ENCODE results near the gene CCNL1. TPM values are rescaled to one million over a fixed set of nuclear protein-coding genes. Genes with fewer than 3 reads are reported as not detected.
A peak's percentile ranks its signal among the peaks of the same experiment; 100 is the strongest.

The CCNL1 gene
- total and polyA plus RNA-seq, 2 of the 8 experiments (the other 6 are each of a cell fraction or from before 2014, with no cell fraction given), result 64.5 to 68.6 TPM

DNA sequence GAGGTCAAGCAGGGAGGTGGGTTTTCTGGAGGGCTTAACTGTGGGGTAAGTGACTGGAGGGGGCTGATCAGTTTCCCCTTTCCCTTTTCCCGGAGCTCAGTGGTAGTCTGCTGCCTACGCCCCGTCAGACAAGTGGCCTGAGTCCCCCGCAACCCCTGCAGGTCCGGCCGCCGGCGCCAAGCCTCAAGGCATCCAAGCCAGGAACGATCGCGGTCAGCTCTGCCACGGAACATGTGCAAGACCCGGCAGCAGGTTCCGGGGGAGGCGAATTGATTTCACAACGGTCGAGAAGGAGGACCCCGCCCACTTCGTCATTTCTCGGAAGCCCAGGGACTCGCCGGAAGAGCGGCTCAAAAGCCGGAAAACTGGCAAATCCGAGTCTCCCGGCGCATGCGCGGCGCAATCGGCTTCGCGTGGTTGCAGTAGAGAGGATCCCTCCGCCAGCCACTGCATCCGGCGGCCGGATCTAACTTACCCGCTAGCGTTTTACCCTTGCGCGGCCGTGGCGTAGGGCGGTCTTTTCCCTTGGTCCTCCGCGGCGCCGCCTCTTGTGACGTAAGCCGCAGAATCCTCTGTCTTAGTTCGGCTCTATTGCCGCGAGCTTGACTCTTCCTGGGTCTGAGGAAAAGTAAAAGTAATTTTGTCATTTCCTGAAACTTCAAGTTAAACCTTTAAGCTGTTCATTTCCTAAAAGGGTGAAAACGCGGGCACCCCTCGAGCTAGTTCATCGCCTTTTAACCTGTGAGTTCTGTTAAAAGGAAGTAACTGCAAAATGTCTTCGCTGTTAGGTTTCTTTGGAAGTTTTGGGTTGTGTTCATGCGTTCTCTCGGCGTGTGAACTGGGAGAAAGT is 14.9 kb upstream of the CCNL1 start:
- H3K4me3 ChIP-seq (ENCODE audit: extremely low read depth in 1 of 4, insufficient read depth in 2 of 4, low read depth in 3 of 4, low read length in 4 of 4), result peak overlapping the region; percentile 64 to 86 (median 74)
- peak overlapping the region; percentile 45 for H2AFZ ChIP-seq (ENCODE audit: low read length)
- peaks cover 0 to 3% (median 0%) of the 10 kb centered on the region in 4 experiments; a peak in 1 of 7 replicates for H3K4me1 ChIP-seq (replicated peaks in 1 of 4; ENCODE audit: control insufficient read depth in 3 of 4, insufficient read depth in 4 of 4, low read length in 3 of 4)
- H3K4me2 ChIP-seq (ENCODE audit: insufficient read depth in 1 of 2, low read depth in 2 of 2, low read length in 2 of 2), result peak overlapping the region; percentile 77 to 78
- H3K18ac ChIP-seq (ENCODE audit: extremely low read depth, low read length), result peak overlapping the region; percentile 51
- H3K23me2 ChIP-seq (ENCODE audit: low read depth, low read length), result peaks cover 7% of the 10 kb centered on the region
- no peaks in the 10 kb centered on the region for H3K27me3 ChIP-seq (replicated peaks in 1 of 4; ENCODE audit: control insufficient read depth in 3 of 4, extremely low read depth in 1 of 4, insufficient read depth in 3 of 4, low read length in 3 of 4)
- CTCF ChIA-PET (ENCODE audit: partially characterized antibody), result interaction anchor here (0.7 to 5.9 kb wide), 10 partner anchors 8 to 233 kb away, joined by 3 to 80 read pairs (median 4); partner anchors contain the start of gene CCNL1
- DNase-seq (ENCODE audit: low read depth in 1 of 2, low spot score in 2 of 2) (peak; percentile 91 to 99), FAIRE-seq (no peak)
- peak overlapping the region; percentile 61 for H2BK5ac ChIP-seq (ENCODE audit: low read depth, low read length)
- peak overlapping the region; percentile 67 to 81 (median 72) for H3K9ac ChIP-seq (replicated peaks in 1 of 4; ENCODE audit: extremely low read depth in 1 of 4, low read depth in 3 of 4, low read length in 3 of 4)
- no peak overlapping the region for H2BK20ac ChIP-seq (ENCODE audit: low read length)
- H3K4ac ChIP-seq (replicated peaks; ENCODE audit: insufficient read length, low read depth, low read length), result peak overlapping the region; percentile 55
- no peak overlapping the region; the same call in 1 of the 2 replicates for H2BK12ac ChIP-seq (ENCODE audit: low read depth, low read length)
- peak overlapping the region; percentile 80 for H4K5ac ChIP-seq (ENCODE audit: insufficient read length, low read depth, low read length)
- H2BK120ac ChIP-seq (replicated peaks; ENCODE audit: low read depth, low read length), result no peak overlapping the region
- H3K14ac ChIP-seq (ENCODE audit: insufficient read length), result no peak overlapping the region
- H3K79me2 ChIP-seq (ENCODE audit: control insufficient read depth in 1 of 2, insufficient read depth in 2 of 2, low read length in 2 of 2), result peaks cover 0 to 14% of the 10 kb centered on the region in 2 experiments; a peak in 2 of 4 replicates
- H3K56ac ChIP-seq (replicated peaks; ENCODE audit: insufficient read length, low read depth, low read length), result peak overlapping the region; percentile 72
- peak overlapping the region; percentile 73 for H4K91ac ChIP-seq (replicated peaks; ENCODE audit: insufficient read length, low read length)
- H3K79me1 ChIP-seq (ENCODE audit: low read depth, low read length), result no peaks in the 10 kb centered on the region
- POLR2A ChIA-PET (ENCODE audit: partially characterized antibody), result interaction anchor here (0.7 to 7.3 kb wide), 12 partner anchors 8 to 629 kb away, joined by 3 to 245 read pairs (median 4); partner anchors contain the start of genes CCNL1 and SSR3
- H2BK15ac ChIP-seq (ENCODE audit: low read length), result no peak overlapping the region
- H3K23ac ChIP-seq (ENCODE audit: insufficient read length), result no peak overlapping the region
- peaks cover 0 to 15% (median 2%) of the 10 kb centered on the region in 4 experiments; a peak in 3 of 8 replicates for H3K36me3 ChIP-seq (ENCODE audit: control insufficient read depth in 2 of 4, insufficient read depth in 4 of 4, low read length in 3 of 4)
- no peak overlapping the region for H2AK5ac ChIP-seq (ENCODE audit: low read depth, low read length)
- peaks cover 7 to 18% of the 10 kb centered on the region in 2 experiments for H3K9me3 ChIP-seq (ENCODE audit: insufficient read depth in 2 of 2, low read depth in 1 of 2, low read length in 1 of 2)
- peak overlapping the region; percentile 68; the same call in 1 of the 2 replicates for H3K27ac ChIP-seq (ENCODE audit: low read depth, low read length)
- no peaks in the 10 kb centered on the region for H4K20me1 ChIP-seq (replicated peaks in 1 of 2; ENCODE audit: control insufficient read depth in 1 of 2, insufficient read depth in 2 of 2, low read length in 2 of 2)
- 1% methylated on average over 60 of the region's 61 CpGs; no CpG with 5 or more reads in 1 of the 2 experiments for WGBS, 2 experiments (ENCODE audit: extremely low coverage in 1 of 2, insufficient coverage in 1 of 2, insufficient read length in 1 of 2, insufficient replicate concordance in 2 of 2, low coverage in 1 of 2, low lambda C conversion rate in 2 of 2, missing lambda C conversion rate in 1 of 2)
- peak overlapping the region; percentile 90; the same call in 1 of the 2 replicates for H4K8ac ChIP-seq (ENCODE audit: extremely low read depth, insufficient read depth, low read length)
- TF ChIP-seq CREB1 (IDR thresholded peaks at IDR 0.05), result peak; percentile 93
- peak; percentile 31; the same call in 1 of the 2 replicates for TF ChIP-seq GABPA (IDR thresholded peaks at IDR 0.05; ENCODE audit: borderline replicate concordance, insufficient read depth, low read length)
- TF ChIP-seq TBP (IDR thresholded peaks at IDR 0.05; ENCODE audit: low read depth, low read length), result peak; percentile 89
- peak; percentile 94 for TF ChIP-seq POLR2AphosphoS5 (IDR thresholded peaks at IDR 0.05; ENCODE audit: low read depth, low read length)
- TF ChIP-seq POU5F1 (IDR thresholded peaks at IDR 0.05; ENCODE audit: low read depth, low read length), result no peak
- TF ChIP-seq, protein P1, sequence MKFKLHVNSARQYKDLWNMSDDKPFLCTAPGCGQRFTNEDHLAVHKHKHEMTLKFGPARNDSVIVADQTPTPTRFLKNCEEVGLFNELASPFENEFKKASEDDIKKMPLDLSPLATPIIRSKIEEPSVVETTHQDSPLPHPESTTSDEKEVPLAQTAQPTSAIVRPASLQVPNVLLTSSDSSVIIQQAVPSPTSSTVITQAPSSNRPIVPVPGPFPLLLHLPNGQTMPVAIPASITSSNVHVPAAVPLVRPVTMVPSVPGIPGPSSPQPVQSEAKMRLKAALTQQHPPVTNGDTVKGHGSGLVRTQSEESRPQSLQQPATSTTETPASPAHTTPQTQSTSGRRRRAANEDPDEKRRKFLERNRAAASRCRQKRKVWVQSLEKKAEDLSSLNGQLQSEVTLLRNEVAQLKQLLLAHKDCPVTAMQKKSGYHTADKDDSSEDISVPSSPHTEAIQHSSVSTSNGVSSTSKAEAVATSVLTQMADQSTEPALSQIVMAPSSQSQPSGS (IDR thresholded peaks at IDR 0.05; ENCODE audit: low read length), result peak; percentile 95
- no peak for TF ChIP-seq HDAC6 (IDR thresholded peaks at IDR 0.05; ENCODE audit: low read depth, low read length)
- peak; percentile 71; the same call in 1 of the 2 replicates for TF ChIP-seq SP4 (IDR thresholded peaks at IDR 0.05; ENCODE audit: low read length)
- peak; percentile 6 to 77 for TF ChIP-seq EP300 (IDR thresholded peaks at IDR 0.05; ENCODE audit: borderline replicate concordance in 1 of 2, low read depth in 2 of 2, low read length in 2 of 2)
